Measurements from ENCODE around the gene ORC3. TPM values are rescaled to one million over a fixed set of nuclear protein-coding genes. Genes with fewer than 3 reads are reported as not detected.
"Not testable (repeated sequence)": the region's sequence is repeated elsewhere in the genome, so short reads cannot be mapped to it uniquely, and the experiment has no call there.

Gene ORC3
- total RNA-seq, 2 donors from 2014 or later, result 14.5 to 21.4 TPM

DNA sequence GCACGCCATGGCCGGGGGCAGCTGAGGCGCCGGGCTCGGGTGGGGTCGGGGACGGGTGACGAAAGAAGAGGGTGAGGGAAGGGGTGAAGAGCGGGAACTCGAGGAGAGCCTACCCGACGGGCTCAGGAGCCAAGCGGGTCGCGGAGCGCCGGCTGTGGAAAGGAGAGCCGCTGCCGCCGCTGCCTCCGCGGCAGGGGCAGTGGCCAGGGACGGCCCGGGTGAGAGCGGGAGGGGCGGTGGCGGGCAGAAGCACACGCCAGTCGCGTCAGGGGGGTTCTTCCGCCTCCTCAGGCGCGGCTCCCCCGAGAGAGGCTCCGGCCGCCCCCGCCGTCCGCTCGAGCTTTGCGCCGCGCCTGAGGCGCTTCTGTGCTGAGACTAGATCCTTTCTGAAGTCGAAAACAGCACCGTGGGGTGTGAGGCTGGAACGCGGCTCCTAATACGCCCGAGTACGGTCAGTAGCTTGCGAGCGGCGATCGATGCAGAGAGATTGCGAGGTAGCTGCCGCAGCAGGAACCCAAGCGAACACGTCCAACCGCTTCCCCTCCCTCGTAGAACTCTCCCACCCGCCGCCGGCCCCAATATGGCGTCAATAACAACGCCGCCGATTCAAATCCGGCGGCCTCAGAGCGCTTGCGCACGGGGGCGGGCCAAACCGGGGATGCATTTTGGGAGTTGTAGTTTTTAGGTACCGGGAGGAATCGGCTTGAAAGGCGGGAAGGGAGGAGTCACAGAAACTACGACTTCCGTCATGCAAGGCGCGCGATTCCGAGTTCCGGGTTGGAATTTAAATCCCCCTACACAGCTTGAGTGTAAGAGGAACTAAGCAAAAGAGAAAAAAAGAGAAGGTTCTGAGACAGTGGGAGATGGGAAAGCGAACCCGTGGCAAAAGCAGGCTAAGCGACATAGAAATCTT lies 112.0 kb downstream of the ORC3 start, which contains the start of gene AKIRIN2:
AKIRIN2 (minus strand) TSS at position 558 of the 913 bp plus-strand sequence; CDS start at position 9, 549 bp downstream.
- peak; percentile 99 for DNase-seq (ENCODE audit: low spot score)
- Histone ChIP-seq H3K9me3 (no peaks in the 10 kb centered on the region), H3K27me3 (no peaks in the 10 kb centered on the region), H3K4me3 (peak within 1 kb of the TSS; percentile 96 to 98), H3K36me3 (no peaks in the 10 kb centered on the region), H3K27ac (peak within 1 kb of the TSS; percentile 99), H3K4me1 (peaks cover 0 to 29% of the 10 kb centered on the region in 2 donors)
- TF ChIP-seq, protein P1, sequence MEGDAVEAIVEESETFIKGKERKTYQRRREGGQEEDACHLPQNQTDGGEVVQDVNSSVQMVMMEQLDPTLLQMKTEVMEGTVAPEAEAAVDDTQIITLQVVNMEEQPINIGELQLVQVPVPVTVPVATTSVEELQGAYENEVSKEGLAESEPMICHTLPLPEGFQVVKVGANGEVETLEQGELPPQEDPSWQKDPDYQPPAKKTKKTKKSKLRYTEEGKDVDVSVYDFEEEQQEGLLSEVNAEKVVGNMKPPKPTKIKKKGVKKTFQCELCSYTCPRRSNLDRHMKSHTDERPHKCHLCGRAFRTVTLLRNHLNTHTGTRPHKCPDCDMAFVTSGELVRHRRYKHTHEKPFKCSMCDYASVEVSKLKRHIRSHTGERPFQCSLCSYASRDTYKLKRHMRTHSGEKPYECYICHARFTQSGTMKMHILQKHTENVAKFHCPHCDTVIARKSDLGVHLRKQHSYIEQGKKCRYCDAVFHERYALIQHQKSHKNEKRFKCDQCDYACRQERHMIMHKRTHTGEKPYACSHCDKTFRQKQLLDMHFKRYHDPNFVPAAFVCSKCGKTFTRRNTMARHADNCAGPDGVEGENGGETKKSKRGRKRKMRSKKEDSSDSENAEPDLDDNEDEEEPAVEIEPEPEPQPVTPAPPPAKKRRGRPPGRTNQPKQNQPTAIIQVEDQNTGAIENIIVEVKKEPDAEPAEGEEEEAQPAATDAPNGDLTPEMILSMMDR (IDR thresholded peaks at IDR 0.05), result no peak

DNA sequence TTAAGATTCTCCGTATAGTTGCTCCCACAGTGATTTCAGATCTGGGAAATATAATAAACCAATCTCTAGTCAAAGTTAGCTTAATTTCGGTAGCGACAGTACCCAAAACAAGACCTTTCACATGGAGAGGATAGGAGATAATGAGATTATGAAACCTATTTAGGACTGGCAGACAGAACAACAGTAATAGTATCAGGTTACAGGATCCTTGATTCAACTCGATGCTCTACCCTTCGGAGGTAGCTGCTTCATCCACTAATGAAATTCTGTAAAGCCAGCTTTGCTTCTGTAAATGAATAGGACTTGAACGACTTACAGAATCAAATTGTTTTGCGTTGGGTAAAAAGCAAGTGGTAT lies 112.6 kb downstream of the ORC3 start:
- Histone ChIP-seq H3K27me3 (no peaks in the 10 kb centered on the region), H3K27ac (peak overlapping the region; percentile 99), H3K4me3 (peak overlapping the region; percentile 96 to 98), H3K36me3 (no peaks in the 10 kb centered on the region), H3K9me3 (no peaks in the 10 kb centered on the region), H3K4me1 (peaks cover 0 to 26% of the 10 kb centered on the region in 2 donors)
- TF ChIP-seq, protein P1 (IDR thresholded peaks at IDR 0.05), result no peak
- DNase-seq (ENCODE audit: low spot score), result no peak

DNA sequence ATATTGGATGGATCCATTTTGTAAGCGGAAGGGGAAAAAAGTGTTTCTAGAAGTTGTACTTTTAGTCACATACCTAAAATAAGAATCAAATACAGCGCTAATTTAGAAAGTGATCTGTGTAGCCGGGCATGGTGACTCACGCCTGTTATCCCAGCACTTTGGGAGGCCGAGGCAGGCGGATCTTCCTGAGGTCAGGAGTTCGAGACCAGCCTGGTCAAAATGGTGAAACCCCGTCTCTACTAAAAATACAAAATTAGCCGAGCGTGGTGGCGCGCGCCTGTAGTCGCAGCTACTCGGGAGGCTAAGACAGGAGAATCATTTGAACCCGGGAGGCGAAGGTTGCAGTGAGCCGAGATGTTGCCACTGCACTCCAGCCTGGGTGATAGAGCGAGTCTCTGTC lies 113.1 kb downstream of the ORC3 start:
- H3K27me3 ChIP-seq; H3K36me3 ChIP-seq; H3K9me3 ChIP-seq; DNase-seq (ENCODE audit: low spot score): not testable (repeated sequence)
- Histone ChIP-seq H3K27ac (peak overlapping the region; percentile 99), H3K4me1 (peaks cover 0 to 21% of the 10 kb centered on the region in 2 donors), H3K4me3 (peak overlapping the region; percentile 96 to 98)

DNA sequence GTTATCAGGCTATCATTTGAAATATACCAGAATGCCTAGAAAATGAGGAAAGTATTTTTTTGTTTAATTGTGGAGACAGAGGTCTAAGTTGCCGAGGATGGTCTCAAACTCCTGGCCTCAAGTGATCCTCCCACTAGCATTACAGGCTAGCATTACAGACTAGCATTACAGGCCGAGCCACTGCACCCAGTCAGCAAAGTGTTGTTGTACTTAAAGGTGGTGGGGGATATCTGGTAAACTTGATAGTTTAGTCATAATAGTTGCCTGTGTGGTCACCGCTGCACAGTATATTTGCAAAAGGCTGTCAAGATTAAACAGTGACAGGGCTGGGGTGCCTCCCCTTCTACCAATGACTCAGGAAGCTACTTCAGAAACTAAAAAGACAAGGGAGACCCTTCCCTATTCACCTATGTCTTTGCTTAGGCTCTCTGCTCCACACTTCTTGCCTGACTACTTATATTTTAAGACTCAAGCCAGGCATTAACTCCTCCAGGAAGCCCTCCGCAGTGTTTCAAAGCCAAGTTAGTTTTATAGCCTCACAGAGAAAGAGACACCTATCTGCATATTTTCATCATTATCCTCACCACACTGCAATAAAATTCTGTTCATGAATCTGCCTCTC lies 115.2 kb downstream of the ORC3 start:
- peaks cover 0 to 5% of the 10 kb centered on the region in 2 donors for H3K4me1 ChIP-seq
- TF ChIP-seq, protein P1 (IDR thresholded peaks at IDR 0.05), result no peak
- H3K27me3 ChIP-seq, result no peaks in the 10 kb centered on the region
- no peaks in the 10 kb centered on the region for H3K36me3 ChIP-seq
- H3K4me3 ChIP-seq, result no peak overlapping the region
- no peaks in the 10 kb centered on the region for H3K9me3 ChIP-seq
- DNase-seq (ENCODE audit: low spot score), result no peak
- H3K27ac ChIP-seq, result no peak overlapping the region

DNA sequence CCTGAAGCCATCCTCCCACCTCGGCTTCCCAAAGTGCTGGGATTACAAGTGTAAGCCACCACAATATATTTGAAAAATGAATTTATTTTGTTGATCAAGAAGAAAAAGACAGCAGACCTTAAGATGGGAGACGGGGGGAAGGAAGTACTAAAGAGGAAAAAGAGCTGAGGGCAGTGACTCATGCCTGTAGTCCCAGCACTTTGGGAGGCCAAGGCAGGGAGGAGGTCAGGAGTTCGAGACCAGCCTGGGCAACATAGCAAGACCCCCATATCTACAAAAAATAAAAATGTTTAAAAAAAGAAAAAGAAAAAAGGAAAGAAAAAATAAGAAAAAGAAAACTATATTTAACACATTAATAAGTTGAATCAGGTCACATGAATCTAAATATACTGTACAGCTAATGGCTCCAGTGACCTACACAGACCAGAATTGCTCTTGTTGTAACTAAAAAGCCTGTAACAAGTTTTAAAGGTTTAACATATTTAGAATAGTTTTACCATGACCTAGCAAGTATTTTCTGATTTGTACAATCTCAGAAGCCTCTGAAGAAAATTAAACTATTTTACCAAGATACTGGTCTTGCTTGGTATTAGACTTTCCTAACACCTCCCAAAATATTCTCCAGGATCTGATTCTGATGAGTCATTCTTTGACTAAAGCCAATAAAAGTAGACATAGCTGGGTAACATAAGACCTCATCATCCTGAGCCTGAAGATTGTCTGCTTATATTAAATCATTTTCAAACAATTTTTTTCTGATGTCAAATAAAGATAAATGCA lies 116.4 kb downstream of the ORC3 start:
- H3K36me3 ChIP-seq, result no peaks in the 10 kb centered on the region
- peak overlapping the region in 1 of 2 donors; percentile 38 for H3K27ac ChIP-seq
- TF ChIP-seq, protein P1 (IDR thresholded peaks at IDR 0.05), result no peak

DNA sequence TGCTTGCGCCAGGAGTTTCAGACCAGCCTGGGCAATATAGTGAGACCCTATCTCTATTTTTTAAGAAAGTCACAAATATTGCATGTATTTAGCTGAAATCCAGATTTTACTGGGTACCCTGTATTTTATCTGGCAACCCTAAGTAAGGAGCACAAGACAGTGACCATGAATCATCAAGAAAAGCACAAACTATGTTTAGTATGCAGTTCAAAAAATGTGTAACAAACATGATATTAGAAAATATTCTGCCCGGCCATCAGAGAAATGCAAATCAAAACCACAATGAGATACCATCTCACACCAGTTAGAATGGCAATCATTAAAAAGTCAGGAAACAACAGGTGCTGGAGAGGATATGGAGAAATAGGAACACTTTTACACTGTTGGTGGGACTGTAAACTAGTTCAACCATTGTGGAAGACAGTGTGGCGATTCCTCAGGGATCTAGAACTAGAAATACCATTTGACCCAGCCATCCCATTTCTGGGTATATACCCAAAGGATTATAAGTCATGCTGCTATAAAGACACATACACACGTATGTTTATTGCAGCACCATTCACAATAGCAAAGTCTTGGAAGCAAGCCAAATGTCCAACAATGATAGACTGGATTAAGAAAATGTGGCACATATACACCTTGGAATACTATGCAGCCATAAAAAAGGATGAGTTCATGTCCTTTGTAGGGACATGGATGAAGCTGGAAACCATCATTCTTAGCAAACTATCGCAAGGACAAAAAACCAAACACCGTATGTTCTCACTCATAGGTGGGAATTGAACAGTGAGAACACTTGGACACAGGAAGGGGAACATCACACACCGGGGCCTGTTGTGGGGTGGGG lies 118.9 kb downstream of the ORC3 start:
- H3K27me3 ChIP-seq; H3K4me3 ChIP-seq; H3K36me3 ChIP-seq; DNase-seq (ENCODE audit: low spot score); H3K27ac ChIP-seq; H3K4me1 ChIP-seq; H3K9me3 ChIP-seq: not testable (repeated sequence)

More for the DNA sequence above, 116.4 kb downstream of the ORC3 start:
- Histone ChIP-seq H3K4me3 (no peak overlapping the region), H3K4me1 (peaks cover 0 to 5% of the 10 kb centered on the region in 2 donors), H3K9me3 (no peaks in the 10 kb centered on the region), H3K27me3 (no peaks in the 10 kb centered on the region)
- DNase-seq (ENCODE audit: low spot score), result no peak

Measured in right atrium auricular region (tissue), 2 donors.